ENCODE measurements around the gene PPP2R1A.

- TF ChIP-seq EZH2phosphoT487 (IDR thresholded peaks at IDR 0.05; ENCODE audit: borderline replicate concordance, low read length) (no peak), CTCF (IDR thresholded peaks at IDR 0.05; ENCODE audit: low read depth, low read length, poor library complexity, severe bottlenecking) (no peak)
Measured at GRCh38 chr19:52212572-52213255, 22.9 kb downstream of the PPP2R1A start.
